GM19438 (cell line): ENCODE results near the gene MLPH.

Source experiments
- ATAC-seq: cut with Tn5 transposase; IDR thresholded peaks from one replicate; pipeline ENCODE4 v1.9.1; 2021; ENCODE audit warnings: low read depth; ENCODE audit not compliant: unreplicated experiment

MLPH gene

DNA sequence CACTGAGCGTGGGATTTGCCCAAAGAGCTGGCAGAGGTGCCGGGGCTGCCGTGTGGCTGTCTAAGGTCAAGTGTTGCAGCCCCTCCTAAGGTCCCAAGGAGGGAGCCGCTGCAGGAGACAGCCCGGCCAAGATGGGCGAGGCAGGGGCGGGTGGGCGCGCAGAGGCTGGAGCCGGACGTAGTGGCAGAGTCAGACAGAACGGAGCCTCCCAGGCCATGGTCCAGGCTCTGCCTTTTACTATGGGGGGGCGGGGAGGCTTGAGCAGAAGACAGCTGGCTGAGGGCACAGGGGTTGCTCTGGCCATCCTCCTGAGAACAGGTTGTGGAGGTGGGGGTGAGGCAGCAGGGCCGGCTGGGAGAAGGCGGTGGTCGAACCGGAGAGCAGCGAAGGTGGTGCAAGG, 51.9 kb downstream of the MLPH start:
- no peak for ATAC-seq

DNA sequence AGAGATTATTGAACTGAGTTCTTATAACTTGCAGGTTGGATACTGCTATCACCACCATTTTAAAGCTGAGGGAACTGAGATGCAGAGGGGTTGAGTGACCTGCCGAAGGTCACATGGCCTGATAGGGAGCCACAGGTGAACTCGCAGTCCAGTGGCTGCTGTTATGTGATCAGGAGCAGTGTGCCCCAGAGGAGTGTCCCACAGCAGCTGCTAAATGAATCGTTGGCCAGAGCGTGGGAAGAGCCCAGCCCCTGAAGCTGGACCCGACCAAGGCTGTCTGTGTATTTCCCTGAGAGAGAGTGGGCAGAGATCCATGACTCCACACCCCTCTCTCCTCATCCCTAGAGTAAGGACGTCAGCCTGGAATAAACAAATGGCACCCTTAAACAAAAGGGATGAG, 52.6 kb downstream of the MLPH start:
- no peak for ATAC-seq

DNA sequence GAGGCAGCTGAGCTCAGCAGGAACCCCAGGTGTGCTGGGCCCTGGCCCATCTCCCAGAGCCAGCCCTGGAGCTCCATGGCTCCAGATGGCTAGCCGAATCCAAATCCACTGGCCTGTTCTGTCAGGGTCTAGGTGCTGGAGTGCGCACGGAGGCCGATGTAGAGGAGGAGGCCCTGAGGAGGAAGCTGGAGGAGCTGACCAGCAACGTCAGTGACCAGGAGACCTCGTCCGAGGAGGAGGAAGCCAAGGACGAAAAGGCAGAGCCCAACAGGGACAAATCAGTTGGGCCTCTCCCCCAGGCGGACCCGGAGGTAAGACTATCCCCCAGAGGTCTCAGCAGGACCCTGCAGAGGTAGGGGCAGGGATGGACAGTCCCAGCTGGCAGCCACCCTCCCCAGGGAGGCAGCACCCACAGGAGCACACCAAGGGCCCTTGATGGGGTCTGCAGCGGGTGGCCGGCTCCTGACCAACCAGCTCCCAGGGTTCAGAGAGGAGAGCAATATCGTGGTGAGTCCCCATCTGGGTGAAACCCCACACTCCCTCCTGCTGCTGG, 53.2 kb downstream of the MLPH start:
- no peak for ATAC-seq

DNA sequence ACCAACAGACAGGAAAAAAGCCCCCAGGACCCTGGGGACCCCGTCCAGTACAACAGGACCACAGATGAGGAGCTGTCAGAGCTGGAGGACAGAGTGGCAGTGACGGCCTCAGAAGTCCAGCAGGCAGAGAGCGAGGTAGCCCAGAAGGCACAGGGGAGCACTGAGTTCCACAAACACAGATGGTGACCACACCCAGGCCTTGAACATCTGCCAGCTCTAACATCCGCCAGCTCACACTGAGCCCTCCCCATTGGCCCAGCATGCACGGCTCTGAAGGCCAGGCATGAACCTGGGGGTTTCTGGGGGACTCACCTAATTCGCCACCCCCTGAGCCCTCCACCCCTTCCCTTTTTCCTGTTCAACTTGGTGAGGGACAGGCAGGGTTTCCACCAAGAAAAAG, 53.8 kb downstream of the MLPH start:
- ATAC-seq, result peak; percentile 79

- no peak for ATAC-seq
Observed at GRCh38 chr2:237541243-237541642, 54.2 kb downstream of the MLPH start.

DNA sequence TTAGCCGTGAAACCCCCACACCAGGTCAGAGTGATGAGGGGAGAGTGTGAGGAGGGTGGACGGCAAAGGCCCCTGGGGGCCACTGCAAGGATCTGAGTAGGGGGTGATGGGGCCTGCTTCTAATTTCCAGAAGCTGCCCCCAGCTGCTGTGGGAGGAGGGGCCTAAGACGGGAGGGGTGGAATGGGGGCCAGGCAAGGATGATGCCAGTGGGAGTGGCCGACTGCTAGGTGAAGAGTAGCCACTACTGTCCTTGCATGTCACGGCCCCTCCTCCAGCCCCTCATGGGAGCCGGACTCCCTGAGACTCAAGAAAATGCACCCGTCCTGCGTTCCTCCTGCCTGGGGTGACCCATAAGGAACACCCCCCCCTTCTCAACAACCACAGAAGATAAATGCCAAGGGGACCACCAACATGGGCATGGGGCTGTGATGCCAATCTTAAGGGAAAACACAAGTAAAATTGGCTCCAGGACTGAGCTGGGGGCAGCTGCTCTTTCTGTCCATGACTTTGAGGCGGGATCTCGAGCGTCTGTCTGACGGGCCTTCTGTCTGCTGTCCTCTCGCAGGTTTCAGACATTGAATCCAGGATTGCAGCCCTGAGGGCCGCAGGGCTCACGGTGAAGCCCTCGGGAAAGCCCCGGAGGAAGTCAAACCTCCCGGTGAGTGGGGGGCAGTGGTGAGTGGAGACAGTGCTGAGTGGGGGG, 55.1 kb downstream of the MLPH start:
- ATAC-seq, result no peak

DNA sequence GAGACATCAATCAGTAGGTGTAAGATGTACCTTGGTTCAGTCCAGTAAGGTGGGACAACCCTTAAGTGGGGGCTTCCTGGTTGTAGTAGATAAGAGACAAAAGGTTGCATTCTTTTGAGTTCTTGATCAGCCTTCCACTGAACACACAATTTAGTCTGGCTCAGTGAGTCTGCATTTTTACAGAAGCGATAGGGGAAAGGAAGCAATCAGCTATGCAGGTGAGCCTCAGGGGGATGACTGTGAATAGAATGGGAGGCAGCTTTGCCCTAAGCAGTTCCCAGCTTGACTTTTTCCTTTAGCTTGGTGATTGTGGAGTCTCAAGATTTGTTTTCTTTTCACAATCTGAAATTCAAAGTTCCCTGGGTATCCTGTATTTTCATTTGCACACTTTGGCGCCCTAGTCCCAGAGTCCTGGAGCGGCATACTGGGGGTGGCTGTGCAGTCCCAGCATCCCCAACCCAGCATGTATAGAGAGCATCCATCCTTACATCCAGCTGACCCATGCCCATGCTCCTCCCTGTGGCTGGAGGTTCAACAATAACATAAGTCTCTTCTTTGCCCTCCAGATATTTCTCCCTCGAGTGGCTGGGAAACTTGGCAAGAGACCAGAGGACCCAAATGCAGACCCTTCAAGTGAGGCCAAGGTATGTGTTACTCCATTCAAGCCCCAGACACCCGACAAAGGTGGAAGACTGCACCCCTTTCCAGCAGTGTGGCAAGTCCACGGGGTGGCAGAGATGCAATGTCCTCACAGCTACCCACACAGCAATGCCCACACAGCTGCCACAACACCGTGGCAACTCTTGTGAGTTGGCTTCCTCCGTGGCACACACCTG, 59.2 kb downstream of the MLPH start:
- no peak for ATAC-seq

- ATAC-seq, result no peak
Observed at GRCh38 chr2:237546876-237547395, 59.9 kb downstream of the MLPH start.

GRCh38 chr2:237547841-237548416, 60.9 kb downstream of the MLPH start:
- no peak for ATAC-seq

- no peak for ATAC-seq
Observed at GRCh38 chr2:237549216-237549615, 62.2 kb downstream of the MLPH start.

DNA sequence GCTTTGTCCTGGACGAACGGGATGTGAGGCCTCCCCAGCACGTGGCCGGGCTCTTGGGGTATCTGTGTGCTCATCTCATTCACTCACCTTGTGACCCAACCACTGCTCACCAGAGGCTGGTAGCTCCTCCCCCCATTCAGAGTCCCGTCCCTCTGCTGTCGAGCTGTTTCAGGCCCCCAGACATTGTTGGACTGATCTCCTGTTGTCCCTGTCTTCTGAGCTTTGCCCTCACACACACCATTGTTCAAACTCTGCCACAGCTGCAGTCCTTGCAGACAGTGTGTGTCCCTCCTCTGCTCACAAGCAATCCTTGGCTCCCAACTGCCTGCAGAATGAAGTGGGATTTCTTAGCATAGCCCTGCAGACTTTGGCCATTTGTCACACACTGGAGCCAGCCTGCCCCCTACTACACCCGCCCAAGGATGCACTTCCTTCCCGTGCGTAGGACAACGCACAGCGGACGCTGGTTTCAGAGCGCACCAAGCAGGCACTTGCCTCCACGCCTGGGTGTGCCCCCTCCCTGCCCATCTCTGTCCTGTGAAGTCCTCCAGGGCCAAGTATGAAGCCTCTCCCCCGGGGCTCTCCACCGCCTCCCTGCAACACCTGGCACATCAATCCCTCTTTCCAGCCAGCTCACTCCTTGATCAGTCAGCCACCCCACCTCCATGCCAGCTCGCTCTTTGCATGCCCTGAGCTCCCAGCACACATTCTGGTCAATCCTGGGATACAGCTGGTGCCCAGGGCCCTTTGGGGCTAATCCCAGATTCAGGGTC, 62.8 kb downstream of the MLPH start:
- no peak for ATAC-seq

DNA sequence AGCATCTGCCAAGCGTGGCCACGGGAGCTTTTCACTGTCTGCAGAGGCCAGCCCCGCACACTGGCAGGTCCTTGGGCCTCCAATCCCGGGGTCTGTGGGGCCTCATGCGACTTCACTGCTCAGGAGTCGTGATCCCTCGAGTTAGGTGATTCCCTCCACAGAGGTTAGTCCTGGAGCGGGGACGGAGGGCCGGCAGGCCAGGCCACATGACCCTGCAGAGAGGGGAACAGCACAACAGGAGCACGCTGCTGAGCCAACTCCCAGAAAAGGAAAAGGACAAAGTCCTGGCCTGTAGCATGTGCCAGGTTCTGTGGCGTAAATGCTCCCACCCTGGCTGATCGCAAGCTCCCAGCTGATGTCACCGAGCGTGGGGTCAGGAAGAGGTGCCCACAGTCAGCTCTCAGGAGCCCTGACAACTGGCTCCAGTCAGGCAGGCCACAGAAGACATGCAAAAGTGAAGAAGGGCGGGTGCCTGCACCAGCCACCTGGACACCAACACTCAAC, 64.1 kb downstream of the MLPH start:
- no peak for ATAC-seq

GRCh38 chr2:237552908-237553307, 65.9 kb downstream of the MLPH start:
- ATAC-seq, result no peak

DNA sequence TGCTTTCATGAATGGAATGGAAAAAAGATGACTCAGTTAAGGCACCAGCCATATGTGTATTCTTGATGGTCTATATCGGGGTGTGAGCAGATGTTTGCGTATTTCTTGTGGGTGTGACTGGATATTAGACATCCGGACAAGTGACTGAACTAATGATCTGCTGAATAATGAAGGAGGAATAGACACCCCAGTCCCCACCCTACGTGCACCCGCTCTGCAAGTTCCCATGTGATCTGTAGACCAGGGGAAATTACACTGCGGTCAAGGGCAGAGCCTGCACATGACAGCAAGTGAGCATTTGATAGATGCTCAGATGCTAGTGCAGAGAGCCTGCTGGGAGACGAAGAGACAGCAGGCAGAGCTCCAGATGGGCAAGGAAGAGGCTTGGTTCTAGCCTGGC, 66.9 kb downstream of the MLPH start:
- no peak for ATAC-seq

GRCh38 chr2:237555560-237555959, 68.5 kb downstream of the MLPH start:
- ATAC-seq, result no peak

DNA sequence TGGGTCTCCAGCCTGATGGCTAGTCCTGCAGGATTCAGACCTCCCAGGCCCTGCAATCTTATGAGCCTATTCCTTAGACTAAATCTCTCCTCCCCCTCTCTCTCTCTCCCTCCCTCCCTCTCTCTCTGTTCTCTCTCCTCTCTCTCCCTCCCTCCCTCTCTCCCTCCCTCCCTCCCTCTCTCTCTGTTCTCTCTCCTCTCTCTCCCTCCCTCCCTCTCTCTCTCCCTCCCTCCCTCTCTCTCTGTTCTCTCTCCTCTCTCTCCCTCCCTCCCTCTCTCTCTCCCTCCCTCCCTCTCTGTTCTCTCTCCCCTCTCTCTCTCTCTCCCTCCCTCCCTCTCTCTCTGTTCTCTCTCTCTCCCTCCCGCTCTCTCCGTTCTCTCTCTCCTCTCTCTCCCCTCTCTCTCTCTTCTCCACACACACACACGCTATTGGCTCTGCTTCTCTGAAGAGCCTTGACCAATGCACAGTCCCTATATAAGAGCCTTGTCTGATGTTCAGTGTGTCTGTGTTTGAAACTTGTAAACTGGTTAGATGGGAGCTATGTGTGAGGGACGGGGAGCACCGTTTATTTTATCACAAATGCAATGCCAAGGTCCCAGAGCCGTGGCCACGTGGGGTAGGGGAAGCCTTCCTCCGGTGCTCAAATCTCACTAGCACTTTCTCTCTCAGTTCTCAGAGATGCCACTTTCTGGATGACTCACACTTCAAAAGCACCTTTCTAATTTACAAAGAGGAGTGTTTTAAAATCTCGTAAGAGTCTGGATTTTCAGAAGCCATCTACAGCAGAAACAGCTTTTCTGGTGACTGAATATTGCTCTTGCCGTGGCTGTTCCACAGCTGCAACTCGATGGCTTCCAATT, 70.0 kb downstream of the MLPH start:
- ATAC-seq, result peak; percentile 90

- ATAC-seq, result peak; percentile 33
Observed at GRCh38 chr2:237557633-237558015, 70.6 kb downstream of the MLPH start.

GRCh38 chr2:237558961-237559641, 72.0 kb downstream of the MLPH start:
- ATAC-seq, result no peak

DNA sequence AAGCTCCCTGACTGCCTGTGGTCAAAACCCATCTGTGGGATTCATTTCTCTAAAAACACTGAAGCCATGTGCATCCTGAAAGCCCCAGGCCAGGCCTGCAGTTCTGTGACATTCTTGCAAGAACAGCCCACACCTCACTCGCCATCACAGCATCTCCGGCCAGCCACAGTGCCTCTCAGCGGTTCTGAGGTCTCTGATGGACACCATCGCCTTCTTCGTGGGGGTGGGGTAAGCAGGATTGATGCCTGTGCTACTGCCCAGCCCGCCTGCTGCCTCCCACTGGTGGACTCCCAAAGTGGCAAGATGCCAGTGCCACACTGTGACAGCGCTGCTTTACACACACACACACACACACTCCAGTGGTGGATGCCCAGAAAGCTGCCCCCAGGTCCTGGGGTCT, 74.2 kb downstream of the MLPH start:
- no peak for ATAC-seq
